Left lobe of liver (tissue), 2 donors: Measurements from ENCODE around the gene PAPSS2. TPM values are rescaled to one million over a fixed set of nuclear protein-coding genes. Genes with fewer than 3 reads are reported as not detected.

ENCODE experiments used
- ATAC-seq: fragments of 200-7000 bp; cut with Tn5 transposase; one replicate; pipeline ENCODE4 v1.9.1; 2020; ENCODE audit warnings: mild to moderate bottlenecking, moderate library complexity
- DNase-seq: peaks from one replicate; pipeline ENCODE4 v3.0.0-alpha.2; 2020; ENCODE audit warnings: low spot score
- total RNA-seq: library from RNA; stranded (reverse); gene quantifications from one replicate; pipeline ENCODE4 v1.2.1, GENCODE V29; 2021
- donor health status: DM: no; HTN: no; CAD: no; lungs with moderate emphysema.
- donor health status: DM: no; HTN: yes; CAD: no.

Gene PAPSS2
- total RNA-seq, 1 donor from 2014 or later = 120 TPM

DNA sequence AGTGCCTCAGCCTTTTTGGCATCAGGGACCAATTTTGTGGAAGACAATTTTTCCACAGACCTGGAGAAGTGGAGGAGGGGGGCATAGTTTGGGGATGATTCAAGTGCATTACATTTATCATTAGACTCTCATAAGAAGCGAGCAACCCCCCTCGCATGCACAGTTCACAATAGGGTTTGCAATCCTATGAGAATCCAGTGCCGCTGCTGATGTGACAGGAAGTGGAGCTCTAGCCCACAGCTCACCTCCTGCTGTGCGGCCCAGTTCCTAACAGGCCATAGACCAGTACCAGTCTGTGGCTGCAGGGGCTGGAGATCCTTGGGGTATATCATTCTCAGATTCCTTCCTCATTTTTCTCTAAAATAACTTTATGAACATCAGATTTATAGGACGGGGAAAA lies 107.6 kb downstream of the PAPSS2 start:
- DNase-seq = no peak
- peak; percentile 11 for ATAC-seq

DNA sequence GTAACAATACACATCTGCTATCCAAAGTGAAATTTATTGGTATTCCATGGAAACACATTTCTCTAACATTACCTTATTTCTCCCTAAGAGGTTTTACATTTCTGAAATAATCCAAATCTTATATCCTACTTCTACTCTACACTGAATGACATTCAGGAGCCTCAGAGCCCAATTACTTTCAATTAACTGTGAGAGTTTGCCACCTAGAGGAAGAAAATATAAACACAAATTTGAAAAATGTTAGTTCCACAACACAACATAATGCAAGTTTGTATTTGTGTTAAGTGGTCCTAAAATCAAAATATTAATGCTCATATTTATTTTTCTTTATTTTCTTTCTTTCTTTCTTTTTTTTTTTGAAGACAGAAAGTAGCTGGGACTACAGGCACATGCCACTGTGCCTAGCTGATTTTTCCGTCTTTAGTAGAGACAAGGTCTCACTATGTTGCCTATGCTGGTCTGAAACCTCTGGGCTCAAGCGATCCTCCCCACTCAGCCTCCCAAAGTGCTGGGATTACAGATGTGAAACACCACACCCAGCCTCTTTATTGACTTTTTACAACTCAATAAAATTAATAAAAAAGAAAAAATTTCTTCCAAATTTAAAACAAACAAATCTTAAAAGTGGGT lies 112.3 kb downstream of the PAPSS2 start:
- ATAC-seq (peak; percentile 86), DNase-seq (no peak)

DNA sequence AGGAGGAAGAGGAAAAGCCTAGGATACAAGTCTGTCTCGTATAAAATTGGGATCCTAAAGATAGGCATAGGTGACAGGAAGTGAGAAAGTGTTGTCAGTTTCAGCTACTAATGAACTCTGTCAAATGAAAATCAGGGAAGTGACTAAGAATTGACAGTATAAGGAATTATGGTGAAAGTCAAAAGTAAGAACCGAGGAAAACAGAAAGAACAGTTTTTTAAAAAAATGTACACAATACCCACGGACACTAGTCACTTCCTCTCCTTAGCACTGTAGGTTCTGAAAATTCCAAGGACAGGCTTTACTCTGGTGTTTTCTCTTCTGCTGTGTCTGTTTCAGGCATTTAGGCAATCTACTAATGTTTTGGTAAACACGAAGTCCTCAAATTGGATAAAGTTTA lies 116.1 kb downstream of the PAPSS2 start:
- ATAC-seq = no peak
- no peak for DNase-seq

DNA sequence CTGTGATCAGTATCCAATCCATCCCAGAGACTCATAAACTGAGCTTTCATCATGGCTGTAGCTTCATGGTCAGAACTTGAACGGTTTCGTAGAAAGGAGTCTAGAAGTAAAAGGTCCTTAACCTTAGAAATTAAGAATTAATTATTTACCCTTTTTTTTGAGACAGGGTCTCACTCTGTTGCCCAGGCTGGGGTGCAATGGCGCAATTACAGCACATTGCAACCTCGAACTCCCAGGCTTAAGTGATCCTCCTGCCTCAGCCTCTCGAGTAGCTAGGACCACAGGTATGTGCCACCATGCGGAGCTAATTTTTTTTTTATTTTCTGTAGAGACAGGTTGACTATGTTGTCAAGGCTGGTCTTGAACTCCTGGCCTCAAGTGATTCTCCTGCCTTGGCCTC lies 116.7 kb downstream of the PAPSS2 start:
- ATAC-seq = no peak
- DNase-seq = no peak

DNA sequence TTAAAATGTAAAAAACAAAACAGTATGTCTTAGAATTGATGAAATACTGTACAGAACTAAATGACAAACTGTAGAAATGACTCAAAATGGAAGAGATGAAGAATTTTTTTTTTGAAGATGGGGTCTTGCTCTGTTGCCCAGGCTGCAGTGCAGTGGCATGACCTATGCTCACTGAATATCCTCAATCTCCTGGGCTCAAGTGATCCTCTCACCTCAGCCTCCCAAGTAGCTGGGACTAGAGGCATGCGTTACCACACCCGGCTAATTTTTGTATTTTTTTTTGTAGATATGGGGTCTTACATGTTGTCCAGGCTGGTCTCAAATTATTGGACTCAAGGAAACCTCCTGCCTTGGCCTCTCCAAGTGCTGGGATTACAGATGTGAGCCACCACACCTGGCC lies 121.9 kb downstream of the PAPSS2 start:
- DNase-seq (no peak), ATAC-seq (no peak)

DNA sequence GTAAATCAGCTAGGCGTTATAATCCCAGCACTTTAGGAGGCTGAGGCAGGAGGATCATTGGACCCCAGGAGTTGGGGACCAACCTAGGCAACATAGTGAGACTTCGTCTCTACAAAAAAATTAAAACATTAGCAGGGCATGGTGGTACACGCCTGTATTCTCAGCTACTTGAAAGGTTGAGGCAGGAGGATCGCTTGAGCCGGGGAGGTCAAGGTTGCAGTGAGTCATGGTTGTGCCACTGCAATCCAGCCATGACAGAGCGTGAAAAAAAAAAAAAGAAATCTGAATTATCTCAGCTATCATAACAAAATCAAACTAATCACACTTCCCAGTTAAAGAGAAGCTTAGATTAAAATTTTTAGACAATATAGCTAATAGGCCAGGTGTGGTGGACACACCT lies 123.0 kb downstream of the PAPSS2 start:
- no peak for ATAC-seq
- no peak for DNase-seq

DNA sequence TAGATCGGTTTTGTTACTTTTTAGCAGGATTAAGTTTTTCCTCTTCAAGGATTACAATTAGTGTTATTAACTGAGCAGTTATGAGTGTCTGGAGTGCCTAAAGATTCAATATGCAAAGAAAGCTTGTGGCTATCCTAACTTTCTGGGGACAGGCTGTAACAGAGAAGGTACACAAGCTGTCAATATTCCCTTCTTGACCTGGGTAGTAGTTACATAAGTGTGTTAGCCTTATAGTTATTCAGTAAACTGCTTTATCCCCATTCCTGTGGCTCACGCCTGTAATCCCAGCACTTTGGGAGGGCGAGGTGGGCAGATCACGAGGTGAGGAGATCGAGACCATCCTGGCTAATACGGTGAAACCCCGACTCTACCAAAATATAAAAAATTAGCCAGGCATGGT lies 126.7 kb downstream of the PAPSS2 start:
- ATAC-seq = peak; percentile 92
- DNase-seq = no peak

DNA sequence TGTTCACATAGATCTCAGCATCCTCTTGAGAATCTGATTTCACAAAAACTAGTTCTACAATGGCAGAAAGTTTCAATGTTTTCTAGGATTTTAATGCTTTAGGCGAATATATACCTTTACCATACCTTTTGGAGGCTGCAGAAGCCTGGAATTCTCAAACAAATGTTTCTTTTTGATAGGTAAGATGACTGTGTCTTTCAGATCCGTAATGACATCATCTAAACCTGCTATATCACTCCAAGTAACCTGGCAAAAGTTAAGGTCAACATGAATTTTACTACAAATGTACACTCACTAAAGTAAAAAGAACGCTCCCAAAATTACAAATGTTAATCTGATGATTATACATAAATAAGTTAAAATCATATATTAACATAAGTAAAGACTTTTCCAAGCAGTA lies 130.5 kb downstream of the PAPSS2 start:
- ATAC-seq = no peak
- DNase-seq = no peak

DNA sequence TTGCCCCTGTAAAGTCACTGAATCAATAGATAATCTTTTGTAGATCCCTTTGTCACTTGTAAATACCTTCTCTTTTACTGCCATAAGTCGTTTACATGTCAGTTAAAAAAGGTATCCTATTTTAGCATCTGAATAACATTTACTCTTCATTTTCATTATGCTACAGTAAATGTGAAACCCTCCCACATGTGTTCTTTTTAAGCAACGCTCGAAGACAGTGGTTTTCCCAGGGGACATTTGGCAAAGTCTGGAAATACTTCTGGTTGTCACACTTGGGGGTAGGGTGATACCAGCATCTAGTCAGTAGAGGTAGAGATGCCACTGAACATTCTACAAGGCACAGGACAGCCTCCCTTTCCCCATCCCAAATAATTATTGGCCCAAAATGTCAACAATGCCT lies 134.6 kb downstream of the PAPSS2 start:
- ATAC-seq = no peak
- no peak for DNase-seq

Other genes starting within 250 kb of the PAPSS2 start
- 15.9 TPM for gene MINPP1, start 155.0 kb upstream of the PAPSS2 start, total RNA-seq
- 20.6 TPM for gene ATAD1, start 158.3 kb downstream of the PAPSS2 start, total RNA-seq
- 0.68 TPM for gene KLLN, start 203.7 kb downstream of the PAPSS2 start, total RNA-seq
- gene PTEN, start 203.7 kb downstream of the PAPSS2 start, total RNA-seq = 41.5 TPM